Measurements from ENCODE around the gene MAGT1. TPM values are rescaled to one million over a fixed set of nuclear protein-coding genes. Genes with fewer than 3 reads are reported as not detected.
"Not testable (repeated sequence)": the region's sequence is repeated elsewhere in the genome, so short reads cannot be mapped to it uniquely, and the experiment has no call there.

MAGT1 gene
- 10 to 100 TPM; 29.7 to 65.1 (median 51.4) TPM for polyA plus RNA-seq

GRCh38 chrX:77894921-77895886, at the start of gene MAGT1:
TSS of gene MAGT1 (minus strand) at chrX:77895435. CDS start at chrX:77895410, 25 bp downstream.
- Mint-ChIP-seq H3K27ac (peak within 1 kb of the TSS; percentile 97 to 100 (median 99)), H3K27me3 (ENCODE audit: low read depth in 3 of 3) (peaks cover 3 to 22% (median 13%) of the 10 kb centered on the region in 3 donors), H3K4me1 (peaks cover 27 to 45% of the 10 kb centered on the region in 2 donors), H3K36me3 (peaks cover 0 to 4% (median 0%) of the 10 kb centered on the region in 3 donors), H3K4me3 (peak within 1 kb of the TSS; percentile 91 to 98 (median 94)), H3K9me3 (no peaks in the 10 kb centered on the region)
- DNase-seq = peak; percentile 91 to 95 (median 93)

- H3K4me3 Mint-ChIP-seq; H3K9me3 Mint-ChIP-seq; H3K4me1 Mint-ChIP-seq; H3K36me3 Mint-ChIP-seq; DNase-seq; H3K27ac Mint-ChIP-seq; H3K27me3 Mint-ChIP-seq (ENCODE audit: low read depth in 3 of 3): not testable (repeated sequence)
These were observed 49.8 kb upstream of the MAGT1 start for GRCh38 chrX:77945031-77945430.

GRCh38 chrX:77938083-77938680, 42.9 kb upstream of the MAGT1 start:
- H3K4me1 Mint-ChIP-seq = peaks cover under 1 to 2% of the 10 kb centered on the region in 2 donors
- H3K36me3 Mint-ChIP-seq = no peaks in the 10 kb centered on the region
- H3K9me3 Mint-ChIP-seq = no peaks in the 10 kb centered on the region
- no peak overlapping the region for H3K4me3 Mint-ChIP-seq
- peaks cover 0 to 1% (median 1%) of the 10 kb centered on the region in 3 donors for H3K27me3 Mint-ChIP-seq (ENCODE audit: low read depth in 3 of 3)
- DNase-seq = no peak
- H3K27ac Mint-ChIP-seq = no peak overlapping the region

GRCh38 chrX:77937291-77937690, 42.1 kb upstream of the MAGT1 start:
- DNase-seq = no peak
- peaks cover 4 to 5% of the 10 kb centered on the region in 2 donors for H3K4me1 Mint-ChIP-seq
- H3K27me3 Mint-ChIP-seq (ENCODE audit: low read depth in 3 of 3) = peaks cover 0 to 1% (median 0%) of the 10 kb centered on the region in 3 donors
- no peaks in the 10 kb centered on the region for H3K9me3 Mint-ChIP-seq
- no peak overlapping the region for H3K4me3 Mint-ChIP-seq
- no peaks in the 10 kb centered on the region for H3K36me3 Mint-ChIP-seq
- no peak overlapping the region for H3K27ac Mint-ChIP-seq

GRCh38 chrX:77936299-77936698, 41.1 kb upstream of the MAGT1 start:
- no peaks in the 10 kb centered on the region for H3K36me3 Mint-ChIP-seq
- DNase-seq = no peak
- H3K4me1 Mint-ChIP-seq = peaks cover 2 to 5% of the 10 kb centered on the region in 2 donors
- H3K9me3 Mint-ChIP-seq = no peaks in the 10 kb centered on the region
- no peak overlapping the region for H3K4me3 Mint-ChIP-seq
- H3K27ac Mint-ChIP-seq = no peak overlapping the region
- peaks cover 0 to 1% (median 0%) of the 10 kb centered on the region in 3 donors for H3K27me3 Mint-ChIP-seq (ENCODE audit: low read depth in 3 of 3)

GRCh38 chrX:77935886-77936285, 40.7 kb upstream of the MAGT1 start:
- H3K27ac Mint-ChIP-seq = no peak overlapping the region
- DNase-seq = no peak
- peaks cover 0 to 1% (median 0%) of the 10 kb centered on the region in 3 donors for H3K27me3 Mint-ChIP-seq (ENCODE audit: low read depth in 3 of 3)
- H3K4me3 Mint-ChIP-seq = no peak overlapping the region
- no peaks in the 10 kb centered on the region for H3K36me3 Mint-ChIP-seq
- H3K4me1 Mint-ChIP-seq = peaks cover 2 to 5% of the 10 kb centered on the region in 2 donors
- H3K9me3 Mint-ChIP-seq = no peaks in the 10 kb centered on the region

- H3K27me3 Mint-ChIP-seq (ENCODE audit: low read depth in 3 of 3) = peaks cover 0 to 1% (median 0%) of the 10 kb centered on the region in 3 donors
- H3K4me1 Mint-ChIP-seq = peaks cover 12 to 24% of the 10 kb centered on the region in 2 donors
- no peak for DNase-seq
- H3K27ac Mint-ChIP-seq = no peak overlapping the region
- H3K4me3 Mint-ChIP-seq = no peak overlapping the region
- no peaks in the 10 kb centered on the region for H3K36me3 Mint-ChIP-seq
- H3K9me3 Mint-ChIP-seq = no peaks in the 10 kb centered on the region
These were observed 35.3 kb upstream of the MAGT1 start for GRCh38 chrX:77930581-77930980.

- Mint-ChIP-seq H3K4me3 (peak overlapping the region in 2 of 5 donors; percentile 44 to 53), H3K27ac (peak overlapping the region in 4 of 6 donors; percentile 35 to 63 (median 43))
These were observed 30.5 kb upstream of the MAGT1 start for GRCh38 chrX:77925764-77926163.

GRCh38 chrX:77924320-77924859, 29.2 kb upstream of the MAGT1 start:
- peak overlapping the region in 1 of 6 donors; percentile 46 for H3K27ac Mint-ChIP-seq
- no peak for DNase-seq
- no peaks in the 10 kb centered on the region for H3K9me3 Mint-ChIP-seq
- peaks cover 16 to 28% of the 10 kb centered on the region in 2 donors for H3K4me1 Mint-ChIP-seq
- H3K36me3 Mint-ChIP-seq = no peaks in the 10 kb centered on the region
- H3K27me3 Mint-ChIP-seq (ENCODE audit: low read depth in 3 of 3) = peaks cover 0 to 8% (median 1%) of the 10 kb centered on the region in 3 donors
- H3K4me3 Mint-ChIP-seq = no peak overlapping the region

More at GRCh38 chrX:77925764-77926163, 30.5 kb upstream of the MAGT1 start:
- H3K27me3 Mint-ChIP-seq (ENCODE audit: low read depth in 3 of 3) = peaks cover 0 to 4% (median 1%) of the 10 kb centered on the region in 3 donors
- H3K36me3 Mint-ChIP-seq = no peaks in the 10 kb centered on the region
- no peaks in the 10 kb centered on the region for H3K9me3 Mint-ChIP-seq
- DNase-seq = no peak
- peaks cover 12 to 22% of the 10 kb centered on the region in 2 donors for H3K4me1 Mint-ChIP-seq

- peaks cover 28 to 35% of the 10 kb centered on the region in 2 donors for H3K4me1 Mint-ChIP-seq
- no peaks in the 10 kb centered on the region for H3K9me3 Mint-ChIP-seq
- no peak for DNase-seq
- H3K27me3 Mint-ChIP-seq (ENCODE audit: low read depth in 3 of 3) = peaks cover 0 to 9% (median 1%) of the 10 kb centered on the region in 3 donors
- H3K36me3 Mint-ChIP-seq = no peaks in the 10 kb centered on the region
- no peak overlapping the region for H3K4me3 Mint-ChIP-seq
- H3K27ac Mint-ChIP-seq = peak overlapping the region in 2 of 6 donors; percentile 12 to 50
These were observed 27.6 kb upstream of the MAGT1 start for GRCh38 chrX:77922787-77923186.

- Mint-ChIP-seq H3K27ac (peak overlapping the region; percentile 27 to 87 (median 70)), H3K4me3 (peak overlapping the region; percentile 10 to 60 (median 26)), H3K4me1 (peaks cover 30 to 33% of the 10 kb centered on the region in 2 donors)
- H3K36me3 Mint-ChIP-seq; H3K9me3 Mint-ChIP-seq; H3K27me3 Mint-ChIP-seq (ENCODE audit: low read depth in 3 of 3): not testable (repeated sequence)
- DNase-seq = peak in 2 of 3 donors; percentile 9 to 17
These were observed 24.1 kb upstream of the MAGT1 start for GRCh38 chrX:77919370-77919769.

GRCh38 chrX:77918568-77918967, 23.3 kb upstream of the MAGT1 start:
- Mint-ChIP-seq H3K4me3 (peak overlapping the region in 1 of 5 donors; percentile 22), H3K4me1 (peaks cover 30 to 33% of the 10 kb centered on the region in 2 donors), H3K27ac (peak overlapping the region in 4 of 6 donors; percentile 60 to 93 (median 89)), H3K36me3 (no peaks in the 10 kb centered on the region), H3K27me3 (ENCODE audit: low read depth in 3 of 3) (peaks cover 0 to 9% (median 3%) of the 10 kb centered on the region in 3 donors), H3K9me3 (no peaks in the 10 kb centered on the region)
- no peak for DNase-seq

GRCh38 chrX:77917294-77917933, 22.2 kb upstream of the MAGT1 start:
- peaks cover 37 to 44% of the 10 kb centered on the region in 2 donors for H3K4me1 Mint-ChIP-seq
- H3K36me3 Mint-ChIP-seq = no peaks in the 10 kb centered on the region
- H3K27ac Mint-ChIP-seq = peak overlapping the region; percentile 83 to 93 (median 90)
- peak overlapping the region; percentile 50 to 79 (median 71) for H3K4me3 Mint-ChIP-seq
- peak in 1 of 3 donors; percentile 9 for DNase-seq
- peaks cover 0 to 6% (median 3%) of the 10 kb centered on the region in 3 donors for H3K27me3 Mint-ChIP-seq (ENCODE audit: low read depth in 3 of 3)
- no peaks in the 10 kb centered on the region for H3K9me3 Mint-ChIP-seq
